T-helper 2 cell (primary cell): Measurements from ENCODE around the gene ROS1.

Source experiments
- DNase-seq, 5 experiments: peaks; one replicate each; pipeline versions ENCODE4 v3.0.0 to v3.0.0-alpha.2; 2012 to 2022

Gene ROS1

DNA sequence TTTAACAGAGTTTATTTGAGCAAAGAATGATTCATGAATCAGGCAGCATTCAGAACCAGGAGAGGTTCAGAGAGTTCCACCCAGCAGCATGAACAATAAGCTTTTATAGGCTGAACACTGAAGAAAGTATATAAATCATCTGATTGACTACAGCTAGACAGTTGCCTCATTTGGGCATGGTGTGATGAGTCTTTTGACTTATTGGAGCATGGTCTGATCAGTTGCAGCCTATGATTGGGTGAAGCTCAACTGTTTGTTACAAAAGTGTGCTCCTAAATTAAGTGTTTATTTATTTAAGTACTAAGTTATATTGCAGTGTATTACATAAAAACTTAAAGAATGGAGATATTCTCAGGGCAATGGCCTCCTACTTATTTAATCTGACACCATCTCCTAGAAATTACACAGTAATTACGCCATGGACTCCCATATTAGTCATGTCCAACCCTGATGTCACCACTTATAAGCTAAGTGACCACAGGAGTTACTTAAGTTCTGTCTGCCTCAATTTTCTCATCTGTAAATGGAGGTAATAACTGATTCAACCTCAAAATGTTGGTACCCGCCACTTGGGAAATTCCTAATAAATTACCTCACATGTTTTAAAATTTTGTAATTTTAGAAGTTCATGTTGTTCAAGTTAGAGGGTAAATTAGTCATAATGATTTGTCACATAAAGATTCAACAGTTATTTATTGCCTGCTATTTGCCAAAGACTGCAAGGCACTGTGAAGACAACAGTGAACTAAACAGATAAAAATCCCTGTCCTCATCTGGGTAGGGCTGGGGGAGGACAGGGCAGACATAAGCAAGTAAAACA, 15.2 kb upstream of the ROS1 start:
- DNase-seq: no peak

GRCh38 chr6:117432273-117432672, 6.5 kb upstream of the ROS1 start:
- no peak for DNase-seq

GRCh38 chr6:117423754-117424153, 2.0 kb downstream of the ROS1 start:
- DNase-seq: no peak

GRCh38 chr6:117418320-117418719, 7.4 kb downstream of the ROS1 start:
- no peak for DNase-seq

DNA sequence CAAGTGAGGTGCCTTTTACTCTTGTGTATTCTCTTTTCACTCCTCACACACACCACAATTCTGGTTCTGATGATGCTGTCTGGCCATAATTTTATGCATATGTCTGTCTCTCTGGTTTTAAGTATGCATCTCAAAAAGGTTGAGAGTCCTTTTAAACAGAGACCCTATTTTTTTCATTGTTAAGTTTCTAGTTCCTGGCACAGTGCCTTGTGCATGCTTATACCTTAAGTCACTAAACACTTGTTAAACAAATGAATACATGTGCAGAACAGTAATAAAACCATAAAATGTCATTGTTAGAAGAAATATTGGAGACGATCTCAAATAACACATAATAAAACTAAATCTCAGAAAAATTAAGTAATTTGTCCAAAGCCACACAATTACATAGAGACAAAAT, 7.9 kb downstream of the ROS1 start:
- no peak for DNase-seq

GRCh38 chr6:117414770-117415169, 11.0 kb downstream of the ROS1 start:
- DNase-seq: no peak

DNA sequence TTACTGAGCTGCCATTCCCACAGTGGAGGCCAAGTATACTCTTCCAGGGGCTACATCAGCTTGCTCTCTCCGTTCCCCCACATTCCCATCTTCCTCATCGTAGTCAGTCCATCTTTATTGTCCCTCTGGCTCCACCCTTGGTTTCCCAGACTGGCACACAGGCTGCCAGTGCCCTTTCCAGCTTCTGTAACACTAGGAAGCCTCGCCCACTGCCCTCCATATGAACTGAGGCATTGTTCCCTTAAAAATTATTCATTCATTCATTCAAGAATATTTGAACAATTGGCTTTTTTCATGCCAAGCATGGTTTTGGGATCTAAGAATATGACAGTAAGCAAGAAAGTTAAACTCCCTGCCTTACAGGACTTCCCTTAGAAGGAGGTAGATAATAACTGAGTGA, 14.3 kb downstream of the ROS1 start:
- DNase-seq: no peak

DNA sequence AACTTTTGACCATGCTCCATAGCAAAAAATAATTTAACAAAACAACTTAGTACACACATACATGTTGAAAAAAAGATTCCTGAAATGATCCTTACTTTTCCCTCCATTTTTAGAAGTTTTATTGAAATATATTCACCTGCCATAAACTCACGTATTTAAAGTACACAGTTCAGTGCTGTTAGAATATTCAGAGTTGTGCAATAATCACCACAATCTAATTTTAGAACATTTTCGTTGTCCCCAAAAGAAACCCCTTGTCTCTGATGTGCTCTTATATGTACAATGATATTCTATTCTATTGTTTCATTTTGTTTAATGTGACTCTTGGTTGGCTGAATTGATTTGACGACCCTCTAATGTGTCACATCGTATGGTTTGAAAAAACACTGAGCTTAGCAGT, 15.9 kb downstream of the ROS1 start:
- no peak for DNase-seq

DNA sequence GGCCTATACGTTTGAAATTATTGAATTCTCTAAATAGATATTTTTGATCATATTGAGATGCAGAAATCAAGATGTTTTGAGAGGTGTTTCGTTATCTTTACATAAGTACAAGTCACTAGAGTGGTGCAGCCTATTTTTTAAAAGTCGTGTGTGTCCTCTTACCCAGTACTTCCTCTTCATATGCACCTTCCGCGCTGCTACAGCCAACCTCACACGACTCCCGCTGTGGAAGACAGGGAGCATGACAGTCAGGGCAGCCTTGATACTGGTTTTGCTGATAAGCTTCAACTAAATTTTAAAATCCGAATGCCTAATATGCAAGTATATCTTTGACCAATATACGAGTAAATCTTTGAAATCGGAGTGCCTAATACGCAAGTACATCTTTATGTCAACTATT, 16.3 kb downstream of the ROS1 start:
- no peak for DNase-seq

DNA sequence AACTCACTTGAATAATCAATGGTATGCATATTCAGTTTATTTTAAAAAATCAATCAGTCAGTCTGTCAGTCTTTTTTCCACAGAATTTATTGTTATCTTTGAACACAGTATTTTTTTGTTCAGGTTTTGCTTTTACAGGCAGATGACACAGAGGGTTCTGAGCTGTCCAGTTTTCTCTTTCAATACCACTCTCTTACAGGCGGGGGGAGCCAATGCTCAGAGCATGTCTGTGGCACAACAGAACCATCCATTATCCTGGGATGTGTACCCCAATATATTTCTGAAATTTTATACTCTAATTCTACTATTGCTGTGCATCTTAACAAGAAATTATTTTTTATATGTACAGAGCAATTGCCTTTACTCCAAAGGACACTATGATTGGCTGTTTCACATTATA, 21.2 kb downstream of the ROS1 start:
- no peak for DNase-seq

GRCh38 chr6:117401799-117402198, 23.9 kb downstream of the ROS1 start:
- DNase-seq: no peak

GRCh38 chr6:117399924-117400323, 25.8 kb downstream of the ROS1 start:
- DNase-seq: no peak

DNA sequence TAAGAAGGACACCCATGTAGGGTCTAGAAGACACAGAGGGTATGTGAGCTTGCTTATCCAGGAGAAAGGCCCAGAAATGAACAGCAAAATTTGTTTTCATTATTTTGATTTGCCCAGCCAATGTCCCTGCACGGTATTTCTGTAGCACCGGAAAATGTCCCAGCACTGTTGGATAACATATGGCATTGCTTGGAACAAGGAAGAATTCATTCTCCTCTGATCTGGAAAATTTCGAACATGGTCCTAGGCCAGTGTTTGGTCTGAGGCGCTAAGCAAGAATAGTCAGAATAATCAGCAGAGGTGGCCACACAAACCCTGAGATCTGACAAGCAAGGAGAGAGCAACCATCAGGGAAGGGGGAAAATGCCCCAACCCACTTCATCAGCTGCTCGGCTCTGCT, 26.6 kb downstream of the ROS1 start:
- DNase-seq: no peak

DNA sequence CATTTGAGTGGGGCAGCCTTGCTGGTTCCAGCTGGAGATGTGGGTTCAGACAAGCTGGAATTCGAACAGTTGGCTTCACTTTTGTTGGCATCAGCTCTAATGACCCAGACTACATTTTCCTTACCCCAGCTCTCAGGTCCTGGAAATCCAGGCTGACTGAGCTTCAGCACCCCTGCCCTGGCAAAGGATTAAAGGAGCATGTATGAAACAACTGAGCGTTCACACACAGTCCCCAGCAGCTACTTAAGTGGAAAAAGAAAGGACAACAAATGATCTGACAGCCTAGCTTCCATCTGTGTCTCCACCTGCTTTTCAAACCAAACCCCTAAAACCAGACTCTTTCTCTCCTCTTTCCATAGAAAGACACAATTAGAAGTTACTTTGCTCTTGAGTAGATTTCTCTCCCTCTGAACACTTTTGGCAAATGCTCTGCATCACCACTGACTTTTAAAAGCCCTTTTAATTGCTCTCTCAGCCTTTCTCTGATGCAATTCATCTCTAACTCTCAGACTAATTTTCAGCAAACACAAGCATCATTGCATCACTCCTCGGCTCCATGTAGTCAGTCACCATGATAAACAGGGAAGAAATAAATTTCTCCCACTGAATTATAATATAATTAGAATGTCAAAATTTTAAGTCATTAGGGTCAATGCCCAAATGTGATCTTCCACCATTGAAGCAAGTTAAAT, 28.1 kb downstream of the ROS1 start:
- no peak for DNase-seq

- no peak for DNase-seq
Observed at GRCh38 chr6:117396228-117396627, 29.5 kb downstream of the ROS1 start.

DNA sequence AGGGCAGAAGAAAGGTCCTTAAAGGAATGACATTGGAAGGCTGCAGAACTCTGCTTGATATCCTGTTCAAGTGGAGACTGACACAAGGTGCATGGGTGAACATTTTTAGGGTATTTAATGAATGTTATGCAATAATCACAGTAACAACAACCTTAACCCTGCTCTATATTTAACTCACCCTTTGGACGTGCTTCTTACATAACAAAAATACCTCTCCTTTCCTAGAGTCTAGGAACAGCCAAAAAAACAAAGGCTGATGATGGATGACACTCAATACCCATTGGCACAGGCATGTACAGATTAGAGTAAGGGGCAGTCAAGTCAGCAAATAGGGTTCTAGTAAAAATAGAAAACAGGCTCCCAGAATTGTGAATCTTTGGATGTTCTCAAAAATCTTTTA, 30.6 kb downstream of the ROS1 start:
- DNase-seq: no peak

- no peak for DNase-seq
Observed at GRCh38 chr6:117393045-117393444, 32.7 kb downstream of the ROS1 start.

DNA sequence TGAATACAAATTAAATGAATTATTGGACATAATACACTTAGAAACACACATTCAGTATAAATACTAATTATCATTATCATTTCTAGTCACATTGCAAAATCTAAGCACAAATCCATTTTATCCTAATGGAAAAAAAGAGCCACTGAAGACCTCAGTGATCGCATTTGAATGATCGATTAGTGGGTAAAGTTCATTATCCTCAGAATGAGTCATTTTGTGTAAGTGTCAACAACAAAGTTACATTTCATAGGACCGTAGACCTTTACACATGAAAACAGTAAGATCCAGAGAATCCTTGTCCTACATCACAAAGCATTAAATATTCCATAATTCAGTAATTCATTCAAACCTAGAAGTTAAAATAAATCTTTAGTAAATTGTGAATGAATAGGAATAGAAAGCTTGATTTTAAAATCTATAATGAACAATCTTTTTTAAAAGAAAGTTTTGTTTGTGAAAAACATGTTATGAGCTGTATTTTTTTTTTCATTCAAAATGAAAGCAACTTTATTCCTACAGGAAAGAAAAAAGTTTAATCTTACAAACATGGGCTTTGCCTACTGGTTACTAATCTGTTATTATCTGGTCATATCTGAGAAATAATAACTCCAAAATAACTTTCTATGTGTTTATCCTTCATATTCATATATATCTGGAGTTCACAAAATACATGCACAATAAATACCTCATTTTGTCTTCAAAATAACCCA, 33.7 kb downstream of the ROS1 start:
- DNase-seq: no peak

- DNase-seq: no peak
Observed at GRCh38 chr6:117389227-117390057, 36.3 kb downstream of the ROS1 start.

GRCh38 chr6:117387454-117387974, 38.2 kb downstream of the ROS1 start:
- DNase-seq: no peak

GRCh38 chr6:117384659-117385058, 41.1 kb downstream of the ROS1 start:
- DNase-seq: no peak

DNA sequence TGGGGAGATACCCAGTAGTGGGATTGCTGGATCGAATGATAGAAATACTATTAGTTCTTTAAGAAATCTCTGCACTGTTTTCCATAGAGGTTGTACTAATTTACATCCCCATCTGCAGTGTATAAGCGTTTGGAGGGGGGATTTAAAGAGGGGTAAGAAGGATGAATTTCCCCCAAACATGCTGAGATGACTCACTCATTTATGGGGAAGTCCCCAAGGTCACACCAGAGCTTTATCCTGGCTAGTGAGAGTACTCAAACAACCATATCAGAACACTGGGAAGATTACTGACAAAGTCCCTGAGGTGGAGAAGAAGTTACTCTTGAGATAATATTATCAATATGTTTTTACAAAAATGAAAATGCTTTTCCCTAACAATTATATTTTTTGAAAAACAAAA, 44.0 kb downstream of the ROS1 start:
- DNase-seq: no peak

DNA sequence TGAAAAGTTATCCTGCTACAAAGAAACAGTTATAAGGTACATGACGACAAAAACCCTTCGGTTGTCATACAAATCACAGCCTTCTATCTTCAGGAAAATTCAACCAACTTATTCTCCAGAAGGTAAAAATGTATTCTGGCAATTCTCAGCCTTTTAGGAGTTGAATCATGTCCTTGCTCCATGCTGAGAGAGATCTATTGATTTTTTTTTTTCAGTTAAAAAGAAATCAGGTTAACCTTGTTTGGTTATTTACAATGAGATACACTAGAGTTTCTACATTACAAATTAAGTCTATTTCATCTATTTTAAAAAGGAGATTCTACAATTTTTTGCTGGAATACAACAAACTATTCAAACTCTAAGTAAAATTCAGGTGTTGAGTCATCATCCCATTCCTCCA, 45.4 kb downstream of the ROS1 start:
- DNase-seq: no peak
